GM06990 (cell line): Measurements from ENCODE around the gene TTC28.

Source experiments
- DNase-seq: peaks from one replicate; pipeline ENCODE4 v3.0.0-alpha.2; 2011; ENCODE audit not compliant: insufficient read length; ENCODE audit errors: extremely low read depth
- H3K27me3 ChIP-seq: replicated peaks from 2 replicates; pipeline ENCODE4 v1.6.0; 2011; ENCODE audit warnings: low read length; ENCODE audit not compliant: control insufficient read depth, insufficient read depth
- H3K36me3 ChIP-seq: 2 replicates; pipeline ENCODE4 v1.5.1; 2011; ENCODE audit warnings: low read length; ENCODE audit not compliant: control insufficient read depth, insufficient read depth
- H3K4me3 ChIP-seq: replicated peaks from 2 replicates; pipeline ENCODE4 v1.5.1; 2011; ENCODE audit warnings: low read depth, mild to moderate bottlenecking, control low read depth, low read length
- CTCF ChIP-seq: IDR thresholded peaks from 2 replicates; pipeline ENCODE4 v1.5.1; 2011; ENCODE audit warnings: low read length, control low read depth, mild to moderate bottlenecking, inconsistent platforms; ENCODE audit not compliant: insufficient read depth, poor library complexity, severe bottlenecking

TTC28 gene

GRCh38 chr22:28714043-28714628 lies 34.5 kb upstream of the TTC28 start:
- no peak for DNase-seq
- Histone ChIP-seq H3K27me3 (no peaks in the 10 kb centered on the region), H3K4me3 (no peak overlapping the region), H3K36me3 (no peaks in the 10 kb centered on the region; the same call in 1 of the 2 replicates)
- TF ChIP-seq CTCF, result no peak

GRCh38 chr22:28711820-28712777 lies 32.5 kb upstream of the TTC28 start:
- H3K4me3 ChIP-seq, result no peak overlapping the region
- H3K36me3 ChIP-seq, result no peaks in the 10 kb centered on the region; the same call in none of the 2 replicates
- no peak for TF ChIP-seq CTCF
- no peak for DNase-seq
- H3K27me3 ChIP-seq, result no peaks in the 10 kb centered on the region

- no peak for TF ChIP-seq CTCF
Measured at GRCh38 chr22:28711341-28711740, 31.7 kb upstream of the TTC28 start.

GRCh38 chr22:28710576-28711191 lies 31.0 kb upstream of the TTC28 start:
- Histone ChIP-seq H3K27me3 (no peaks in the 10 kb centered on the region), H3K36me3 (no peaks in the 10 kb centered on the region; the same call in none of the 2 replicates), H3K4me3 (no peak overlapping the region)
- no peak for TF ChIP-seq CTCF
- no peak for DNase-seq

More at GRCh38 chr22:28711341-28711740, 31.7 kb upstream of the TTC28 start:
- Histone ChIP-seq H3K4me3 (no peak overlapping the region), H3K36me3 (no peaks in the 10 kb centered on the region; the same call in none of the 2 replicates), H3K27me3 (no peaks in the 10 kb centered on the region)
- no peak for DNase-seq

GRCh38 chr22:28710107-28710506 lies 30.5 kb upstream of the TTC28 start:
- Histone ChIP-seq H3K27me3 (no peaks in the 10 kb centered on the region), H3K36me3 (no peaks in the 10 kb centered on the region; the same call in none of the 2 replicates), H3K4me3 (no peak overlapping the region)
- no peak for DNase-seq
- no peak for TF ChIP-seq CTCF
